ENCODE measurements around the gene FOXI1.

DNA sequence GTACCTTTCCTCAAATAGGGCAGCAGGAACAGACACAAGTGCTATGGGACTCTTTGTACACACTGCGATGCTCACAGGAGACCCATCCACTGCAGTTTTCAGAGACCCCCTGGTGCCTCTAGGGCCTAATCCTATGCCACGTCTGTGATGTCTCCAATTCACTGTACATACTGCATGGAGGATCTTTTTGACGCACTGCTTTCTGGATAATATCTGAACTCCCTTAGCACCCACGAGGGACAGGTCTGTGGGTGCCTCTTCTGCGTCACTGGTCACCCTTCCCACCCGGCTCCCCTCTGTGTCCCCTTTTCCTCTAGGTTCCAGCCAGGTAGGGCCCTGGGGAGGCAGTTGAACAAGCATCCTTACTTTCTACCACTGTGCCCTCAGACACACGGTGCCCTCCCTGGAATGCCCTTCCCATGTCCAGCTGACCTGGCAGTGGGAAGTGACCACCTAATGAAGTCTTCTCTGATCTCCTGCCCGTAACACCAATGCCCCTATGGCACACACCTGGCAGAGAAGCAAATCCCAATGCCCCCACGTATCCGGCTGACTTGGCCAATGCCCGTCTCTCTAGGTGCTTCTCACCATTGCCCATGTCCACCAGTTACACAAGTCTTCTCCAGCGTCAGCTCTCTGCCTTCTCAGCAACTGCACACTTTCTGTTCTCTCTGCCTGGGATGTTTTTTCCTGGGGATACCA lies 41.5 kb downstream of the FOXI1 start:
- no peak for TF ChIP-seq SRF (IDR thresholded peaks at IDR 0.05; ENCODE audit: low read depth)
- TF ChIP-seq CTCF (IDR thresholded peaks at IDR 0.05 in 2 of 3, conservative IDR thresholded peaks at IDR 0.05 in 1 of 3; ENCODE audit: borderline replicate concordance in 1 of 3, insufficient read depth in 1 of 3, low read depth in 2 of 3, low read length in 2 of 3): no peak
- no peak for TF ChIP-seq RAD21 (IDR thresholded peaks at IDR 0.05; ENCODE audit: low read depth)
- no peak for TF ChIP-seq MAX (IDR thresholded peaks at IDR 0.05)

Data from HCT116 (cell line).